HG03280 (cell line): ENCODE data around the gene F10.
"Not testable (repeated sequence)": the region's sequence is repeated elsewhere in the genome, so short reads cannot be mapped to it uniquely, and the experiment has no call there.

Source experiments
- ATAC-seq: cut with Tn5 transposase; IDR thresholded peaks from one replicate; pipeline ENCODE4 v1.9.1; 2021; ENCODE audit warnings: mild to moderate bottlenecking, moderate library complexity; ENCODE audit not compliant: unreplicated experiment

F10 gene

DNA sequence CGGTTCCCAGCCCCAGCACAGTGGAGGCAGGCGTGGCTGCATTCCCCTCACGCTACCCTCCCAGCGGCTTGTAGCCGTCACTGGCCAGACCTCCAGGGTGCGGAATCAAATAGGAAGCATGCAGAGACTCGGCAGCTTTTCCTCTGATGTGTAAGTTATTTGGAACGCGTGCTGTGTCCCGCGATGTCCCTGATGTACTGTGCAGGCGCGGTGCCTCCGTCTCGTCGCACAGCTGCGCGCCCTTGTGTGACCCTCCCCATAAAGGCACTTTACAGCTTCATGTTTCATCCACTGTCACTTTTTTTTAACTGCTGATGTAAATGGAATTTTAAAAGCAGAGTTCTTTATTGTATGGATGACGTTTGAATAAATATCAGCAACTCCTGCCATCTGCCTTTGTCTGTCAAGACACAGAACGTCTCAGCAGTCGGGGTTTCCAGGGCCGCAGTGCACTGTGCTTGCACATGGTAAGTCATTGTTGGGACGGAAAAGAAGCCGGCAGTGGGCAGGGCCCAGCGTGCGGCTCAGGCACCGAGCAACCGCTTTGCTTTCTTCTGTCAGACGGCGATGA, 24.4 kb upstream of the F10 start:
- ATAC-seq, result no peak

DNA sequence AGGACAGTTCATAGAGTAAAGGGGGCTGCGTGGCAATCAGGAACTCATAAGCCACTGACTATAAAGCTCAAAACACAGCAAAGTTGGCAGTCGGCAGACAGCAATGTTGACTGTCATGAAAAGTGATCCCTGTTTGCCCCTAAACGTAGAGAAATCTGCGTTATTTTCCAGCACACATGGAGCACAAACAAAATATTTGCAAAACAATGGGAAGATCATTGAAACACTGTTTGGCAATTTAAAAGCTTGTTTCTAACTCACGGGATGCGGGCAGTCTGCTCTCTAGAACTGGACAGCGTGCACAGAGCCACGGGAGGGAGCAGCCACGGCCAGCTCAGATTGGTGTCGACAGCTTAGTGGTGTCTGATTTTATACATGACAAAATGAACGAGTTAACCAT, 23.5 kb upstream of the F10 start:
- ATAC-seq, result no peak

GRCh38 chr13:113102302-113102701, 20.3 kb upstream of the F10 start:
- ATAC-seq, result not testable (repeated sequence)

DNA sequence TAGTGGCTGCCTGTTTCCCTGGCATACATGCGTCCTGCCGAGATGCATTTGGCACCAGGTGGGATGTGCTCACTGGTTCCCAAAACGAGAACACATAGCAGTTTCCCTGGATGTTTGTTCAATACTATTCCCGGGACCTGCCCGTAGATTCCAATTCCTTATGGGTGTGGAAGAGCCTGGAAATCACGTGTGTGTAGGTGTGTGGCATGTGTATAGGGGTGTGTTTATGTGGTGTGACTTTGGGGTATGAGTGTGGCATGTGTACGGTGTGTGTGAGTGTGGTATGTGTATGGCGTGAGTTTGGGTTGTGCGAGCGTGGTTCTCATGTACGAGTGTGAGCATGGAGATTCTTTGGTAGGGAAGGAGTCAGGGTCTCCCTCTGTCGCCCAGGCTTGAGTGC, 19.9 kb upstream of the F10 start:
- ATAC-seq, result no peak

- no peak for ATAC-seq
Measured at GRCh38 chr13:113103646-113104045, 19.0 kb upstream of the F10 start.

- no peak for ATAC-seq
Measured at GRCh38 chr13:113105032-113105920, 17.3 kb upstream of the F10 start, which contains the start of gene F7. Gene F7, plus strand, starts transcription at chr13:113105791. Its CDS starts 51 bp downstream, at chr13:113105842.

DNA sequence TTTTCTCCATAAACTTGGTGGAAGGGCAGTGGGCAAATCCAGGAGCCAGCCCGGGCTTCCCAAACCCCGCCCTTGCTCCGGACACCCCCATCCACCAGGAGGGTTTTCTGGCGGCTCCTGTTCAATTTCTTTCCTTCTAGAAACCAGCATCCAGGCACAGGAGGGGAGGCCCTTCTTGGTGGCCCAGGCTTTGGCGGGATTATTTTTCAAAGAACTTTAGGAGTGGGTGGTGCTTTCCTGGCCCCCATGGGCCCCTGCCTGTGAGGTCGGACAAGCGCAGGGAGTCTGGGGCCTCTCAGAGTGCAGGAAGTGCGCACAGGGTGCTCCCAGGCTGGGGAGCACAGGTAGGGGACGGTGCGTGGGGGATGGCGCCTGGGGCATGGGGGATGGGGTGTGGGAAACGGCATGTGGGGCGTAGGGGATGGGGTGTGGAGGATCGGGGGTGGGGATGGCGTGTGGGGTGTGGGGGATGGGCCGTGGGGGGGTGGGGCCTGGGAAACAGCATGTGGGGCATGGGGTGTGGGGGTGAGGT, 16.6 kb upstream of the F10 start:
- ATAC-seq, result no peak

DNA sequence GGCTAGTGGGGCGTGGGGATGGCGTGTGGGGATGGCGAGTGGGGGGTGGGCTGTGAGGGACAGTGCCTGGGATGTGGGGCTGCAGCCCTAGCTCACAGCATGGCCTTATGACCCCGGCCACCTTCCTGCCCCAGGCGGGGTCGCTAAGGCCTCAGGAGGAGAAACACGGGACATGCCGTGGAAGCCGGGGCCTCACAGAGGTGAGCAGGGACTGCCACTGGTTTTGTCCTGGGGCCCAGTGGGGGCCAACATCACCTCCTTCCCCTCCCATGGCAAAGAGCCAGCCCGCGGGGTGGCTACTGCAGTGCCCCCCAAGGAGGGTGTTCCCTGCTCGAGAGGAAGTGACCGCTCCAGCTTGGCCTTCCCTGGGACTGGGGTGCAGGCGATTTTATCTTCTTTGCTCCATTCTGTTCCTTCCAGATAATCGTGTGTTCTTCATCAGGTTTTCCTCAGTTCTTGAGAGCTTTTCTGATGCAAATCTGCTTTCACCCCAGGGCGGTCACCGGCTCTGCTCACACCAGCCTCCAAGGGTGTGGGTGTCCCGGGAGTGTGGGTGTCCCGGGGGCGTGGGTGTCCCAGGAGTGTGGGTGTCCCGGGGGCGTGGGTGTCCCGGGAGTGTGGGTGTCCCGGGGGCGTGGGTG, 15.8 kb upstream of the F10 start:
- no peak for ATAC-seq

GRCh38 chr13:113108521-113108920, 14.1 kb upstream of the F10 start:
- not testable (repeated sequence) for ATAC-seq

- ATAC-seq, result no peak
Measured at GRCh38 chr13:113109151-113110047, 13.2 kb upstream of the F10 start.

- no peak for ATAC-seq
Measured at GRCh38 chr13:113110048-113110851, 12.3 kb upstream of the F10 start.

DNA sequence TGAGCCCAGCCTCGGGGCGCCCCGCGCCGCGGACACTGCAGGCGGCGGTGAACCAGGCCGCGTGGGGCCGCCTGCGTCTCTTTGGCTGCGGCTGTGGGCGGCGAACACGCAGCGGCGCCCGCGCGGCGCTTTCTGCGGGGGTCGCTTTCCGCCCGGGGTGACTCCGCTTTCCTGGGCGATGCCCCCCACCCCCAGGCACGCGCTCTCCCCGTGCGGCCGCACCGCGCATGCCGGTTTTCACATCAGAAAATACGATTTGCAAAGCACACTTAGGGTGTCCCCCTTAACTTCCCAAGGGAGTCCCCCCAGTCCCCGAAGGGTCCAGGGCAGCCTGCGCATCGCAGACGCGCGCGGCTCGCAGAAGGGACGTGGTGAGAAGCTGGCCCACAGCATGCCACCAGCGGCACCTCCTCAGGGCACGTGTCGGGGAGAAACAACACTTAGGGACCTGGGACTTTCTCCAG, 11.7 kb upstream of the F10 start:
- ATAC-seq, result no peak

DNA sequence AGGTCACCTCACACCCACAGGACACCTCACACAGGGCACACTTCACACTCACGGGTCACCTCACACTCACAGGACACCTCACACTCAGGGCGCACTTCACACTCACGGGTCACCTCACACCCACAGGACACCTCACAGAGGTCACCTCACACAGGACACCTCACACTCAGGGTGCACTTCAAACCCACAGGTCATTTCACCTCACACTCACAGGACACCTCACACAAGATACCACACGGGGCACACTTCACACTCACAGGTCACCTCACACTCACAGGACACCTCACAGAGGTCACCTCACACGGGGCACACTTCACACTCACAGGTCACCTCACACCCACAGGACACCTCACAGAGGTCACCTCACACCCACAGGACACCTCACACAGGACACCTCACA, 10.8 kb upstream of the F10 start:
- ATAC-seq, result not testable (repeated sequence)

GRCh38 chr13:113112475-113112874, 10.1 kb upstream of the F10 start:
- not testable (repeated sequence) for ATAC-seq

- no peak for ATAC-seq
Measured at GRCh38 chr13:113112893-113113845, 9.4 kb upstream of the F10 start.

- ATAC-seq, result no peak
Measured at GRCh38 chr13:113113846-113114271, 8.7 kb upstream of the F10 start.

GRCh38 chr13:113114511-113115362, 7.9 kb upstream of the F10 start:
- no peak for ATAC-seq
